AG04449 (cell line): ENCODE measurements around the gene UBE2O.
A peak's percentile ranks its signal among the peaks of the same experiment; 100 is the strongest.

Experiments
- CTCF ChIA-PET: fragments of 350-600 bp; formaldehyde crosslinking; extraction: SDS; loops from one replicate; lab custom pipeline; 2021; ENCODE audit warnings: antibody characterized with exemption; lab: Yijun Ruan, JAX
- POLR2A ChIA-PET: fragments of 400-600, 350-600 bp; formaldehyde crosslinking; extraction: SDS; loops from one replicate; lab custom pipeline; 2020; ENCODE audit warnings: antibody characterized with exemption, inconsistent platforms; lab: Yijun Ruan, JAX
- DNase-seq: peaks from one replicate; pipeline ENCODE4 v3.0.0-alpha.2; 2010; ENCODE audit warnings: low read depth, low spot score
- H3K4me3 ChIP-seq: 2 replicates; pipeline ENCODE4 v1.5.1; 2011; ENCODE audit warnings: low read depth, mild to moderate bottlenecking, control low read depth, low read length
- CTCF ChIP-seq: IDR thresholded peaks from one replicate; pipeline ENCODE4 v1.5.1; 2011; ENCODE audit warnings: mild to moderate bottlenecking, moderate library complexity, low read length, control low read depth, inconsistent platforms; ENCODE audit not compliant: insufficient read depth; ENCODE audit errors: missing control alignments

The UBE2O gene

GRCh38 chr17:76452660-76453430 lies at the start of gene UBE2O:
UBE2O (minus strand) TSS chr17:76453152; CDS start chr17:76453141, 11 bp downstream.
- TF ChIP-seq CTCF, result peak; percentile 80
- DNase-seq, result no peak
- ChIA-PET POLR2A (interaction anchor here (0.8 kb wide), 1 partner anchor 100 kb away, joined by 3 read pairs; no protein-coding TSS in a partner anchor), CTCF (interaction anchor here (0.9 to 34.4 kb wide), 18 partner anchors 11 to 171 kb away, joined by 3 to 1209 read pairs (median 4); partner anchors contain the start of genes AANAT and RHBDF2)
- H3K4me3 ChIP-seq, result peak within 1 kb of the TSS; percentile 77

- DNase-seq, result no peak
- POLR2A ChIA-PET, result interaction anchor here (1.0 to 1.1 kb wide), 2 partner anchors 9 kb away, joined by 4 read pairs; no protein-coding TSS in a partner anchor
- peak overlapping the region; percentile 66 for H3K4me3 ChIP-seq
- CTCF ChIA-PET, result interaction anchor here (1.1 to 34.2 kb wide), 6 partner anchors 22 to 204 kb away, joined by 3 to 1209 read pairs (median 10); partner anchors contain the start of genes AANAT and UBE2O
- no peak for TF ChIP-seq CTCF
Measured at GRCh38 chr17:76501827-76502307, 48.9 kb upstream of the UBE2O start.

- DNase-seq, result no peak
- ChIA-PET CTCF (interaction anchor here (1.0 to 34.2 kb wide), 9 partner anchors 9 to 203 kb away, joined by 3 to 1209 read pairs (median 5); partner anchors contain the start of genes AANAT and UBE2O), POLR2A (interaction anchor here (1.1 kb wide), 1 partner anchor 8 kb away, joined by 4 read pairs; no protein-coding TSS in a partner anchor)
- no peak for TF ChIP-seq CTCF
- peak within 1 kb of the TSS; percentile 66 for H3K4me3 ChIP-seq
Measured at GRCh38 chr17:76501018-76501826, 48.3 kb upstream of the UBE2O start, which contains the start of gene RHBDF2. RHBDF2 (minus strand) TSS chr17:76501423; CDS start chr17:76481524, 19,899 bp downstream.

GRCh38 chr17:76500747-76501017 lies 47.7 kb upstream of the UBE2O start:
- ChIA-PET CTCF (interaction anchor here (1.0 to 34.2 kb wide), 5 partner anchors 10 to 95 kb away, joined by 3 to 1209 read pairs (median 4); partner anchors contain the start of genes AANAT and UBE2O), POLR2A (no interaction called here)
- H3K4me3 ChIP-seq, result peak overlapping the region; percentile 66
- no peak for DNase-seq
- TF ChIP-seq CTCF, result no peak

- DNase-seq, result no peak
- ChIA-PET POLR2A (no interaction called here), CTCF (interaction anchor here (1.0 to 34.2 kb wide), 9 partner anchors 9 to 197 kb away, joined by 3 to 1209 read pairs (median 4); partner anchors contain the start of genes AANAT and UBE2O)
Measured at GRCh38 chr17:76500074-76500746, 47.3 kb upstream of the UBE2O start.

More at GRCh38 chr17:76500074-76500746, 47.3 kb upstream of the UBE2O start:
- peak overlapping the region; percentile 66 for H3K4me3 ChIP-seq
- no peak for TF ChIP-seq CTCF
